ENCODE measurements around the gene SMIM36.
"Not testable (repeated sequence)": the region's sequence is repeated elsewhere in the genome, so short reads cannot be mapped to it uniquely, and the experiment has no call there.

Gene SMIM36

DNA sequence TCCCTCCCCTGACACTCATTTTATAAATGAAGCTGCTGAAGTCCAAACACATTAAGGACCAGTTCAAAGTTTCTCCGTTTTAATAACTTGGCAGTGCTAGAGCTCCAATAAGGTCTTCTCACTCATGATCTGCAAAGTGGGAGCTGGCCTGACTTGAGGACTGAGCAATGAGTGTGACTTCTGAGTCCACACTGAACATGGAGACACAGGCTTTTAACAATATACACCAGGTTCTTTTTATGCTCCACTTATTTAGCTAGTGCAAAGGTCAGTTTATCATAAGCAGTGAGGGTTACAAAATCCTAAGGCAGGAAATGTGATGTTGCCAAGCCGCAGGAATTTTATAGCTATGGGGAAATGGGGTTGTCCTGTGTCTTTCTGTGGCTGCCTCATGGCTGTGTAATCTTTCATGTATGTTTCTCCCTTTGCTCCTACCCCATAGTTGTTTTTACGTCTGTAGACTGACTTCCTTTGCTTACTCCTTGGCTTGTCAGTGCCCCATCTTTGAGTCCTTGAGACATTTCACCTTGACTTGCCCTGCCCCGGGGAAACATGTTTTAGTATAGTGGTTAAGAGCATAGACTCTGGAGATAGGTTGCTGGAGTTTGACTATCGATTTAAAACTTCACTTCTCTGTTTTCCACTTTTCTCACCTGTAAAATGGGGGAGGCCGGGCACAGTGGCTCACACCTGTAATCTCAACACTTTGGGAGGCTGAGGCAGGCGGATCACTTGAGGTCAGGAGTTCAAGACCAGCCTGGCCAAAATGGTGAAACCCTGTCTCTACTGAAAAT is 77.4 kb downstream of the SMIM36 start:
- DNase-seq: peak; percentile 65 to 70

DNA sequence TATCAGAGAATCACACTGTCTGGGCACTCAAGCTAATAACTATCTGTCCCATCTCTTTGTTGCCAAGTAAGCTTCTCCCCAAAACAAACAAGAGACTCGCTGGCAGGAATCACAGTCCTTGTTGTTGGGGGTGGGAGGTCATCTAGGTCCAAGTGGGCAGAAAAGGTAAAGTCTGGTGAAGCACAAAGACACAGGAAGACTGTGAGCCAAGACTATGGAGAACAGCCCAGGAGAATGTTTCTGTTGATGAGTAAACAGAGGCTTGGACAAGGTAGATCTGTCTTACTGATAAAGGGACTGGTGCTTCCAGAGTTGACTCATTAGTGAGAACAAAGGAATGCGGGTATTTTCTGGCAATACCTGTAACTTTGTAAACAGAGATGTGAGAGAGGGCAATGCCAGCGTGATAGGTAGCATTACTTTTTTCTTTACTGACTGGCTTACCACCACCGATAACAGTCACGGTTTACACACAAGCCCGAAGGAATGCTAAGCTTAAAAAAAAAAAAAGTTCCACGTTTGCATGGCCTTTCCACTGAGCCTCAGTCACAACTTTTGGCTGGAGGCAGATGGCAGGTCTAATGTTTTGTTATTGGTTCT is 78.1 kb downstream of the SMIM36 start:
- no peak for DNase-seq

DNA sequence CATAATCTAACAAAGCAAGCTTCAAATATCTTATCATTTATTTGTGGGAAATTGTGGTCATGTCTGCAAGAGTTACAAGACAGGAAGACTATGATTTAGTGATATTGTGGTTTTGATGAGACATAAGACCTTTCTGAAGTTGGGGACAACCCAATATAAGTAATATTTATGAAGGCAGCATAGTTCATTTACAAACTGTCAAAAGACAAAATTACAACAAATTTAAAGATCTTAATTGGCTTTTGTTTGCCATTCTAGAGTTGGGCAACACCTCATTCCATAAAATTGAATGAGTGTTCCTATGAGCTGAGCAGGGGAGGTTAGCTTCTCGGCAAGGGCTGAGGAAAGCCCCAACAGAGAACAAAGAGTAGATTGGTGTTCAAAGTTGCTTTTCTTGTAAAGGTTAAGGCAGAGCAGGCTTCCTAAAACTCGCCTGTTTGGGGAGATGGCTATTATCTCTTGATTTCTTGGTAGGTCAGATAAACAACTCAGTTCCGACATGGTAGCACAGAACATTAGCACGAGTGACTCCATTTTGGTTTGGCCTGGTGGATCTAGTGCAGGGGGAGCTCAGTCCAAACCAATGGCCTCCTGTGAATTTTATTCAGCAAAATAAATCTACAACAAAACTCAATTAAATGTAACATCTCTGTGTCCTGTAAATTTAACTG is 78.8 kb downstream of the SMIM36 start:
- no peak for DNase-seq

DNA sequence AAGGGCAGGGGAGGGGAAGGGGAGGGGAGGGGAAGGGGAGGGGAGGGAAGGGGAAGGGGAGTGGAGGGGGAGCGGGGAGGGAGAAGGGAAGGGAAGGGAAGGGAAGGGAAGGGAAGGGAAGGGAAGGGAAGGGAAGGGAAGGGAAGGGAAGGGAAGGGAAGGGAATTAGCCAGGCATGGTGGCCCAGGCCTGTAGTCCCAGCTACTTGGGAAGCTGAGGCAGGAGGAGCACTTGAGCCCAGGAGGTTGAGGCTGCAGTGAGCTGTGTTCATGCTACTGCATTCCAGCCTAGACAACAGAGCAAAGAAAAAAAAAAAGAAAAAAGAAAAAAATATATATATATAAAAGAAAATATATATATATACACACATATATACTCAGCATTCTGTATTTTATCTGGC is 79.3 kb downstream of the SMIM36 start:
- DNase-seq: not testable (repeated sequence)

DNA sequence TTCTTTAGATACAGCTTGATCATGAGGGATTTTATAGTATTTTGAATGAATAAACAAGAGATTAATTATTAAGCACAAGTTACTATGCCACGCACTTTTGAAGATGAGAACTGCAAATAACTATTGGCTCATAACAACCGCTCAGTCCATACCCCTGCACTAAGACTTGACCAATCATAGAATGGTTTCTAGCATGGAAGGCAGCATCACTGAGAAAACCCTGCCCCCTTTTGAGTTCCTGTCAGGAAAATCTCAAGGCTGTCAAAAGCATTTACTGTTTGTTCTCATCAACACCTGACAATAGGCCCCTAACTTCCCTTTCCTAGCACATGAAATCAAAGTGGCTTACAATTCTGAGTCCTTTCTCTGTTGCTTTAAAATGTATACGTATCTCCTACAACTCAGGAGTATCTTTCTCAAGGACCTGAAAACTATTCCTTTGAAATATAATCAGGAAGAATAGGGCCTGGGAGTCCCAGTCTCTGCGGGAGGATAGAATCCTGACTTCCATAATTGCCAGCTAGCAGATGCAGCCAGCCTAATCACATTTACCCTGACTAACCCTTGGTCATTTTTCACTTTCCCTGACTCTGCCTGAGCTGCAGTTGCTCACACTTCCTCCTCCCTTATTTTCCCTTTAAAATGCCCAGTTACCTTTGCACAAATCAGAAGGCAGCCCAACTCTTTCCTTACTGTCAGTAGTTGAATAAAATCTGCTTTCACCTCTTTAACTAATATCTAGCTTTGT is 80.5 kb downstream of the SMIM36 start:
- no peak for DNase-seq

DNA sequence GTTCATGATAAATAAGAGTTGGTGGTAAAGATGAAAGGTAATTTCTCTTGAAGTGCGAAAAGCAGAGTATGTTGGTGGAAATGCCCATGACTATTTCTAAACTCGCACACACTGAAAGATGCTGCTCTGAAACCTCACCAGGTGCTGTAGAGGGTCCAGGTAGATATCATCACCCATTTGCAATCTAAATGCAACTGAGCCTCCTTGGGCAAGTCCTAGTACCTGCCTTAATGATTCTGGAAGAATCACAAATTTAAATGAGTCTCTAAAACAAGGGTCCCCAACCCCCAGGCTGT is 83.7 kb downstream of the SMIM36 start:
- DNase-seq: no peak

DNA sequence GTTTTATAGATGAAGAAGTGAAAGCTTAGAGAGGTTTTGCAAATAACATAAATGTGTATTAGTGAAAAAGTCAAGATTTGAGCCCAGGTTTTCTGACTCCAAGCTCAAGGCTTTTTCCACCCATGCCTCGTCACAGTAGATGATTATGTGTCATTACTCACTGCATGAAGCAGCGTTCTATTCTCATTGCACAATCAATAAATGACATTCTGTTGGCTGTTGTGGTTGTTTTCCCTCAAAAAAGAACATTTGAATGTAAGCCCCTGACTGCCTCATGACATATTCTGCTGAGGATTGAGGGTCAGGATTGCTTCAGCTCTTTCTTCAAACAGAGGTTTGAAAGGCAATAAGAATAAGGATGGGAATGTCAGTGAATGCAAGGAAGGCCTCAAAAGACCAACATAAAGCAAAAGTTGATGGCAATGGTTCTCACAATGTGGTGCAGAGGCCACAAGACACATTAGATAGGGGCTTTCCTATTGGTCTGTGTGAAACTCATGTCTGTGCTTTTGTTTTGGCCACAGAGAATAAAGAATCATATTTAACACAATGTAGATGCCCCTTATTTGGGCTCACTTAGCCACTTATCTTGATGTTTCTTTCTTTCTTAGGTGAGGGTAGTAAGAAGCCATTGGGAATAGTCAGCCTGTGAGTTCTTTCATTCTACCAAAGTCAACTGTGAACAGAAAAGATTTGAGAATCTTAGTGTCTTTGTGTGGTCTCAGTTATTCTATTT is 84.2 kb downstream of the SMIM36 start:
- DNase-seq: peak; percentile 48 to 55

DNA sequence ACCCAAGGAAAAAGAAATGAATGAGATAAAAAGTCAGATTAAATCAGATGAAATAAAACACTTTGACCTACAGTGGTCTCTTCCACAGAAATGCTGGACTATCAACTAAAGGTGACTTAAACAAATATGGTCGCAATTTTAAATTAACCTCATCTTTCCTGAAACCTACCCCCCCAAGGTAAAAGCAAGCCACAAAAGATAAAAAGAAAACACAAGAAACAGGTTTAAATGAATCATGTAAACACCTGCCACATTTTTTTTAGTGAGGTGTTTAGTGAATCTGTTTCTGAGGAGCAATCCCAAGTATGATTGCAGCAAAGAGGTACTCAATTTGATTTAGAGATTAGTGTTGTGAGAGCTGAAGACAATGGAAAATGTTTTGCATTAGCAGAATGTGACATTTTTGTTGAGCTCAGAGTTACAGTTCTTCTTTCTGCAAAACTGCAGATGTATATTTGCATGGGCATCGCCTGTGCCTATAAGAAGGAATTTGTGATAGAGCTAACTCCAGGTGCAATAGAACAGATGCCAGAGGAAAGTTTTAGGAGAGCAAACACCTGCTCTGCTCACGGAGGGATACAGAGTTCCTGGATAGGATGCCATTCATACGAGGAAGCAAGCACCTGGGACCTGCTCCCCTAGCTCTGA is 86.2 kb downstream of the SMIM36 start:
- DNase-seq: no peak

DNA sequence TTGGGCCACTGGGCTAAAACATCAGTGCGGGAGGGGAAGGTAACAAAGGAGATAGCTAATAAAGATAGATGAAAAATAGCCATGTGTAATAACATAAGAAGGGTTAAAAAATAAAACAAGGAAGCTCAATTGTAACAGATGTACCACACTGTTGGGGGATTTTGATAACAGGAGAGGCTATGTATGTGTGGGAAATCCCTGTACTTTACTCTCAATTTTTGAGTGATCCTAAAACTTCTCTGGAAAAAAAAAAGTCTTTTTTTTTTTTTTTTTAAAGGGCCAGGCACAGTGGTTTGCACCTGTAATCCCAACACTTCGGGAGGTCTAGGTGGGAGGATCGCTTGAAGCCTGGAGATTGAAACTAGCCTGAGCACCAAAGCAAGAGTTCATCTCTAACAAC is 87.7 kb downstream of the SMIM36 start:
- no peak for DNase-seq

DNA sequence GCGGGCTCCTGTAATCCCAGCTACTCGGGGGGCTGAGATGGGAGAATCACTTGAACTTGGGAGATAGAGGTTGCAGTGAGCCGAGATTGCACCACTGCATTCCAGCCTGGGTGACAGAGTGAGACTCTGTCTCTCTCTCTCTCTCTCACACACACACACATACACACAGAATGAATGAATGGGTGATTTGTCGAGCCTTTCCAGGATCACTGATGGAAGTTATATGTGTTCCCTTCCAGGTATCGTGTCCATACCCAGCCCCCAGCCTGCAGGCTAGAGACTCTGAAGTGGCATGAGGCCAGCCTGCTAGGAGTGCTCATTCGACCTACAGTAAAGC is 88.5 kb downstream of the SMIM36 start:
- not testable (repeated sequence) for DNase-seq

DNA sequence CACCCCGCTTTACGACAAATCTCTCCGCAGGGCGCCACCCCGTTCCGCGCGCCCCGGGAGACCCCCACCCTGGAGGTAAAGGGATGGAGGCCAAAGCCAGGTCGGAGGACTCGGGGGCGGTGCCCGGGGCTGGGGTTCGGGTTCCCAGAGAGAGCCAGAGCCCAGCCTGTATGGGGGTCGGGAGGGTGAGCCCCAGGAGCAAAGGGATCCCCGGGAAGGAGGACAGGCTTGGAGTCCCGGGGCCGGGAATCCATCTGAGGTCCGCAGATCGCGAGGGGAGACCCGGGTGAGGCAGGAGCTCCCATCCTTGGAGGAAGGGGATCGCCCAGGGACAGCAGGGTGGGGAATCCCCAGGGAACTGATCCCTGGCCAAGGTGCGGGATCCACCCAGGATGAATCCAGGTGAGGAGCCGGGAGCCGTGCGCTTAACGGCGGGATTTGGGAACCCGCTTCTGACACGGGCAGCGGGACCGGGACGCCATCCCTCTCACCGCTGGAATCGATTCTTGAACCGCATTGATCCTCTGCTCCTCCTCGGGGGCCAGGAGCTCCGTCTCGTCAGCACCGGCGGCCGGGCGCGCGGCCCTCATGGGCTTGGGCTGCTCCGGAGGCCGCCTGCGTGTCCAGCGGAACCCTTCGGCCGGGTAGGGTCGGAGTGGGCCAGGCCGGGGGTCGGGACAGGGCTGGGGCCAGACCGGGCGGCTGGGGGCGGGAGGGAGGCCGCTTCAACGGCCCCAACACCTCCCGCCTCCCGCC is 89.9 kb downstream of the SMIM36 start, which contains the start of gene MMD:
Gene MMD (minus strand): TSS at position 657 of the 756 bp plus-strand sequence. CDS start 140 bp downstream, at position 517.
- DNase-seq: no peak

DNA sequence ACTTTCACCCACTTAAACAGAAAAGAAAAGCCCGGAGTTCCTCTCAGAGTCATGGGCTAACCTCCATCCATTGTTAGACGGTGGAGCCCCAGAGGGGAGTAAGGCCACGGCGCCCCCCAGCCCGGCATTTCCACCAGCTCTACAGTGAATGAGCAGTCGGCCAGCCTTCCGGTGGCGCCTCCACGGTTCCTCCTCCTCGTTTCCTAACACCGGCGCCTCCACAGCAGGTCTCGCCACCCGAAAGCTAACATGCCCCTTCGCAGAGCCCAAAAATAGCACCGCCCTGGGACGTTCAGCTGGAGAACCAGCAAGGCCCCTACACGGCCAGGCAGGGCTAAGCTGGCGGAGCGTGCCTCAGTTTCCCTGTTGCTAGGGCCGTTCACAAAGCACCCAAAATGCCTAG is 90.5 kb downstream of the SMIM36 start:
- peak; percentile 27 to 39 for DNase-seq

DNA sequence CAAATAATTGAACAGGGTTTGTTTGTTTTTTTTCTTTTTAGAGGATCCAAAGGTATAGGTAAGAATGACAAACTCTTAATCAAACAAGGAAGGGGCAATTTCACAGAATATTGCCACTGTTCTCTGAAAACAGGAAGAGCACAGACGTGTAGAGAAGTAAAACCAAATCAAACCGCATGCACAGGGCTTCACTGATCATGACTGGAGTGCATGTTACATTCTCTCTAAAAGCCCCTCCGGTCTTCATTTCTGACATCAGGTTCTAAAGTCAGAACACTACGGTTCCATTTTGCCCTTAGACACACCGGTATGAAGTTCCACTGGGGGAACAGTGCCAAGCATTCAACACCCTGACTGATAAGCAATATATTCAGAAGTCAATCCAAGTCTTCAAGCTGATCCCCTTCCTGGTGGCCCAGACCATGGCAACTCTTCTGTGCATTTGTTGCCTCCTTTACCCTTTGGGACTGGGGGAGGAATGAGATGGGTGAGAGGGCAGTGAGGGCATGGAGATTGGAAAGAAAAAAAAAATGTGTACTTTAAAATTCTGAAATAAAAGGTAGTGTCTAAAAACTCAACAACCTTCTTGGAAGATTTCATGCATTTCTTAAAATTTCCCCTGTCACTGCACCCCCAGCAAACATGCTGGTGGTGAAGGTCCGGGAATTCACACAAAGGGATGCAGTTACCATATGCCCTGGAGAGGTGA is 91.0 kb downstream of the SMIM36 start:
- peak; percentile 61 to 65 for DNase-seq

DNA sequence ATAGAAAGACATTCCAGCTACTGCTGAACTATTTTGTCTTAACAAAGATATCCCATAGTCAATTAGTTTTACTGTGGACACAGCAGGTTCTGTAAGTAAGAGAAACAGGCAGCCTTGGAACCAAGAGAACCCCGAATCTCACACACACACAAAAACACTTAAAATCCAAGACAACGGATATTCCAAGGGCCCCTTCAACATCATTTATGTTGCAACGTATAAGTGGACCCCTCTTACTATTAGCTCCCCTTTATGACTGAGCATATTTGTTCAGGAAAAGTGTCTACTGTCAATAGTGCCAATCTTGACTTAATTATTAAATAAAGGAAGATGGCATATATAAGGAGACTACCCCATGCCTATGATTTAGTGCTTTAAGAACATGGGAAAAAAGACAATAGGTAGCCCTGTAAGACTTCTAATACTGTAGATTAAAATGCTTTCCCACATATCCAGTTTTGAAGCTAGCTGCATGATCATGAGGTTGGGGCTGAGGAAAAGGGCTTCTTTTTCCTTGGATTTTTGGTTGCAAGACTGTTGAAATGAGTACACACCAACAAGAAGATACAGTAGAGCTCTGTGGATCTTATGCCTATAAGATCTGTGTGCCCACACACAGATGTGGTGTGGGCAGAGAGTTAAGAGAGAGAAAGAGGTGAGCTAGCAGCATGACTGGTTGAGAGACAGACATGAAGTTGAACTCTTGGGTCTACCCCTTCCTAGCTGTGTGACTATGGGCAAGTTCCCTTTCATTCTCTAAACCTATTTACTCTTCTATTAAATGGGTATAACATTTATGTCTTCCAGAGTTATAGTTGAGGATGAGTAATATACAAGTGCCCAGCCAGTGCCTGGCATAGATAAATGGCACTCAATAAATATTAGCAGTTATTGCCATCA is 92.6 kb downstream of the SMIM36 start:
- no peak for DNase-seq

DNA sequence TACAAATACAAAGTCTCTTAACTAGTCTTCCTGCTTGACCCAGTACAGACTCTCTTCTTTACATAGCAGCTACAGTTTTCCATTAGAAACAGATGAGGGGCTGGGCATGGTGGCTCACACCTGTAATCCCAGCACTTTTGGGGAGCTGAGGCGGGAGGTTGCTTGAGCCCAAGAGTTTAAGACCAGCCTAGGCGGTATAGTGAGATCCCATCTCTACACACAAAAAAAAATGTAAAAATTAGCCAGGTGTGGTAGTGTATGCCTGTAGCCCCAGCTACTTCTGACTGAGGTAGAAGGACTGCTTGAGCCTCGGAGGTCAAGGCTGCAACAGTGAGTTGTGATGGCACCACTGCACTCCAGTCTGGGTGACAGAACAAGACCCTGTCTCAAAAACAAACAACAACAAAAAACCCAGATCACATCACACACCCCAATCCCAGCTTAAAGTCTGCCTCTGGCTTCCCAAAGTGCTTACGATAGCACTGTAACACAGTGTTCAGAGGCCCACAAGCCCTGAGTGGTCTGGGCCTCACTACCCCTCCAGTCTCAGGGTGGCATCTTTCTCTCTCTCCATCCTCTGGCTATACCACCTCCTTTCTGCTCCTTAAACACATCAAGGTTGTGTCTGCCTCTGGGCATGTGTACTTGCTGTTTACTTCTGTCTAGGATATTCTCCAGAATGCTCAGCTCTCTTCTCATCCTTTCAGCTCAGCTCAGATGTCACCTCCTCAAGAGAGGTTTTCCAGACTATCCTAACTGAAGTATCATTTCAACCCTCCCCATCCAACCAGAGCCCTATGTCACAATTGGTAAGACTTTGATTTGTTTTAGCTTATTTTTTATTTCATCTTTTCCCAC is 93.6 kb downstream of the SMIM36 start:
- DNase-seq: no peak

DNA sequence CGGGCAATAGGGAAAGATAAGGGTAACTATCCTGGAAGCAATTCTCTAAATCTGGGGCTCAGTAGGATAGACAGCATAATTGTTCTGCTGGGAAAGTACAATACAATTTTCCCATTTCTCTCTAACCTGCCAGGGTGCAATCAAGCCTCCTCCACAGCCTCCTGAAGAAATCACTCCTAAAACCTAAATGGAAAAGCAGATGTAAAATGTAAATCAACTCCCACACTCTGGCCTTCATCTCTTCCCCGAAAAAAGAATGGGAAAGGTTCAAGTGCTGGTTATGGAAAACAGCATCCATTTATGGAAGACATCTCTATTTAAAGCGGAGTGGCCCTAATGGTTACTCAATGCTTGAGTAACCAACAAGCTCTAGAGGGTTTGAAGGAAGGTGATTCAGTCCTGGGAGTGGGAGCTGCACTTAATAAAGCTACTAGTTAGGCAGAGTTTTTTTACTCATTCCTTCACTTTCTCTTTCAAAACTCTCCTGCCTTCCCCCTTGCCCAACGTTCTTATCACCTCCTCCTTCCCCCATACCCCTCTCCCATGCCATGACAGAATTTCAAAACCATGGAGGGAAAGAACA is 94.7 kb downstream of the SMIM36 start:
- no peak for DNase-seq

DNA sequence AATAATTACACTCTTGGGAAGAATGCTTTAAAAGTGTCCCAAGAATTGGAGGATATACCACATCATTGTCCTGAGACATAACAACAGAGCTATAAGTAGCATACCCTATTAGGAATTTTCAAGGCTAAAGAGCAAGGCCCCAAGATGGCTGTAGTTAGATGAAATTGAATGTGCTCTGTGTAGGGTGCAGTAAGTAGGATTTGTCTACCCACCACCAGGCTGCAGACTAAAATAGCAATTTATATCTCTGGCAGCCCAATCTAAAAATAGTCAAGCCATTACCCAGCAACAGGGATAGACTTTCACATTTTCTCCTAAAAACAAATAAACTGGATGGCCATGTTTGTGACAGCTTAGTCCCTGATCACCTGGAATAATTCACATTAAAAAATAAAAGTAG is 95.3 kb downstream of the SMIM36 start:
- DNase-seq: no peak

DNA sequence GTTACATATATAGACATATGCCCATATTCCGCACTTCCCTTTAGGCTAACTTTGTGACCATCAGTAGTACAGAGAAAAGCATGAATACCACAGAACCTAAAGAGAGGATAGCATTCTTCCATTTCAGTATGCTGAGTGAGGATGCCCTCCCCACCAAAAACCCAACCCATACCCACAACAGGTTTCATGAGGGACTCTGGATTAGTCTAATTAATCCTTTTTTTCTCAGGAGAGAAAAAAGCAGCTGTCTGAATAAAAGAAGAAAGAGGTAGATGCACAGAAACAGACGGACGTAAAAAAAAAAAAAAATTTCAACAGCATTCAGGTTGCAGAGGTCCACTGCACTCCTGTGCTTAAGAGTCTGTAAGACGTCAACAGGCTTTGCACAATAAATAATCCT is 96.3 kb downstream of the SMIM36 start:
- no peak for DNase-seq
